ENCODE results near the gene SH3TC1.

DNA sequence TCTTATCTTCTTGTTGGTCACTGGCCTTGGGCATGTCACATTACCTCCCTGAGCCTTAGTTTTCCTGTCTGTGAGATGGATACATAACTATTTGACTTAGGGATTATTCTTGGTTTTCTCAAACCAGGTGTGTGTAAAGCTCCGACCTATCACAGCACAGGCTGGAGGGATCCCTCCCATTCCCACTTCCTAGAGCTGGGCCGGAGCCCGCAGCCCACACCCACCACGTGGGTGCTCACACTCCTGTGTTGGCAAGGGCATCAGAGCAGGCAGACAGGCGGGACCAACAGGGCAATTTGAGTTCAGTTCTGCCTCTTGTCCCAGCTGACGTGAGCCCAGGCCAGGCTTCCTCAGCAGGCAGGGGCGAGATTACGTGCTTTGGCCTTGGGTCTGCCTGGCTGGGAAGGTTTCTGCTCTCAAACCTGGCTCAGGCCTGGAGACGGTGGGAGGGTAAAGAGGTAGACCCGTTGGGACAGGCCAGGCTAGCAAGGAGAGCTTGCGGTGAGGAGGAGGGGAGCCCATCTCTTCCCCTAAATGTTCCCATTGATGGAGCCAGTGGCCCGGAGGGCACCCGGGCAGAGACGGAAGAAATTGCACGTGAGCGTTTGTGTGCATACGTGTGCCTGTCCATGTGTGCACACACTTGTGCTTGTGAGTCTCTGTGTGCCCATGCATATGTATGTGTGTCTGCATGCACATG is 734 bp upstream of the SH3TC1 start:
- TF ChIP-seq POLR2A (IDR thresholded peaks at IDR 0.05) = no peak
- no peak for TF ChIP-seq CTCF (IDR thresholded peaks at IDR 0.05)

Measured in gastroesophageal sphincter (tissue), 3 donors.